ENCODE results near the gene BARX2.

DNA sequence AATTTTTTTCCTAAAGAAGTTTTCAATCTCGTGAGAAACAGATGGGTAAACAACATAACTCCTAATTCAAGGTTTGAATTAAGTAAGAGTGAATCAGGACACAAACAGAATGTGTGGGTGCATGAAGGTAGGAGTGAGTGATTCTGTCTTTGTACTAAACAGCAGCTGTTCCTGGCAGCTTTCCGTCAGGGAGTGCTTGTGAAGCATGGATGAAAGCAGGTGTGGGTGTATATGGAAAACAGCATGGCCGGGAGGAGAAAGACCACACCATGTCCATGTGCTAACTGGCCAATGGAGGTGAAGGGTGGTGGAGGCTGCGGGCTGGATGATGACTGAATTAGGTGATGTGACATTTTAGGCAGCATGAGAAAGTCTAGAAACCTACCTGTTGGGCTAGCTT is 49.6 kb downstream of the BARX2 start:
- TF ChIP-seq, protein P1, sequence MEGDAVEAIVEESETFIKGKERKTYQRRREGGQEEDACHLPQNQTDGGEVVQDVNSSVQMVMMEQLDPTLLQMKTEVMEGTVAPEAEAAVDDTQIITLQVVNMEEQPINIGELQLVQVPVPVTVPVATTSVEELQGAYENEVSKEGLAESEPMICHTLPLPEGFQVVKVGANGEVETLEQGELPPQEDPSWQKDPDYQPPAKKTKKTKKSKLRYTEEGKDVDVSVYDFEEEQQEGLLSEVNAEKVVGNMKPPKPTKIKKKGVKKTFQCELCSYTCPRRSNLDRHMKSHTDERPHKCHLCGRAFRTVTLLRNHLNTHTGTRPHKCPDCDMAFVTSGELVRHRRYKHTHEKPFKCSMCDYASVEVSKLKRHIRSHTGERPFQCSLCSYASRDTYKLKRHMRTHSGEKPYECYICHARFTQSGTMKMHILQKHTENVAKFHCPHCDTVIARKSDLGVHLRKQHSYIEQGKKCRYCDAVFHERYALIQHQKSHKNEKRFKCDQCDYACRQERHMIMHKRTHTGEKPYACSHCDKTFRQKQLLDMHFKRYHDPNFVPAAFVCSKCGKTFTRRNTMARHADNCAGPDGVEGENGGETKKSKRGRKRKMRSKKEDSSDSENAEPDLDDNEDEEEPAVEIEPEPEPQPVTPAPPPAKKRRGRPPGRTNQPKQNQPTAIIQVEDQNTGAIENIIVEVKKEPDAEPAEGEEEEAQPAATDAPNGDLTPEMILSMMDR (IDR thresholded peaks at IDR 0.05): no peak
- TF ChIP-seq EP300 (IDR thresholded peaks at IDR 0.05): no peak
- no peak for TF ChIP-seq POLR2A (IDR thresholded peaks at IDR 0.05)

Measured in tibial nerve (tissue), 4 donors.